ENCODE results near the gene C10orf90.

C10orf90 gene

DNA sequence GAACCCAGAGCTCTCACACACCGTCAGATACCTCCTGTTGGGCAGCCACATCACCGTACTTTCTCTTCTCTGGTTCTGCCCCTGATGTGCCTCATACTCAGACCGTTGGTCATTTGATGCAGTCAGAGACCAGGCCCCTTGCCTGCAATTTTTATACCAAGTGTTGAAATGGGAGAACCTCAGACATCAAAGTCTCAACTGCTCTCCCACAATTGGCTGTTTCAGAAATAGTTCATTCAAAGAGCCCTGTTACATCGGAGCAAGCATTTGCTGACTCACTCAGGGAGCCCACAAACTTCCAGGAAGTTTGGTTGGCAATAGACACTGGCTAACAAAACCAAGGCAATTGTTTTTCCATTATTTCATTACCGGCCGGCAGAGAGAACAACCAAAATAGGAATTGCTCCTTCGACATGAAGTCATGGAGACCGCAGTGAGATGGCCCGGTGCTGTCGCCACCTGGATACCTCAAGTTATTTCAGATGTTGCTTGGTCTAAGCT lies 248.7 kb downstream of the C10orf90 start:
- DNase-seq, result peak; percentile 30

DNA sequence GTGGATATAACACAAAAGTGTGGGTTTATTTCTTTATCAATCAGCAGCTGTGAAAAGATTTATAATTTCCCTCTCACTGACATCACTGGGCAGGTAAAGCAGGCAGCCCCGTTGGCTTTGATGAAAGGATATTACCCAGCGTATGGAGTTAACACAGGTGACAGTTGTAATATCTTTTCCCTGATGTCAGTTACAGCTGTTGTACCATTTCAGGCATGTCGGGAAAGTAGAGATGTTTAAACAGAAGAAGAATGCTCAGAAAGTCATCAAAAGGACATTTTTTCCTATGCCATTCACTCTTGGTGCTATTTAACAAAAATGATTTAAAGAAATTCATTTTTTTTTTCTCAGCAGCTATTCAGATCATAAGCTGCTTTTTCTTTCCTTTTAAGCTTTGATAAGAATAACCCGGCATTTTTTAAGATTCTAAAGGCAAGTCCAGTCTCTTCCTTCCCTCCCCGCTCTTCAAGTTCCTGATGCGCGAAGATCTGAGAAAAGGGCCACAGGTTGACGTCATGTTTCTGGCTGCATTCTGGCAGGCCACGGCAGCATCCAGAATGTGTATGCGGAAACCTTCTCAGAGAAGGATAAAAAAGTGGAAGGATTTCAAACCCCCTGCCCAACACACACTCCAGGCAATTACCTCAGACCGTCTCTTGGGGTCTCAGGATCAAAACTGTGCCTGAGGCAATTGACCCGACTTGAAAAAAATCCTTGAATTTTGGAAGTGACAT lies 249.8 kb downstream of the C10orf90 start:
- DNase-seq, result no peak

DNA sequence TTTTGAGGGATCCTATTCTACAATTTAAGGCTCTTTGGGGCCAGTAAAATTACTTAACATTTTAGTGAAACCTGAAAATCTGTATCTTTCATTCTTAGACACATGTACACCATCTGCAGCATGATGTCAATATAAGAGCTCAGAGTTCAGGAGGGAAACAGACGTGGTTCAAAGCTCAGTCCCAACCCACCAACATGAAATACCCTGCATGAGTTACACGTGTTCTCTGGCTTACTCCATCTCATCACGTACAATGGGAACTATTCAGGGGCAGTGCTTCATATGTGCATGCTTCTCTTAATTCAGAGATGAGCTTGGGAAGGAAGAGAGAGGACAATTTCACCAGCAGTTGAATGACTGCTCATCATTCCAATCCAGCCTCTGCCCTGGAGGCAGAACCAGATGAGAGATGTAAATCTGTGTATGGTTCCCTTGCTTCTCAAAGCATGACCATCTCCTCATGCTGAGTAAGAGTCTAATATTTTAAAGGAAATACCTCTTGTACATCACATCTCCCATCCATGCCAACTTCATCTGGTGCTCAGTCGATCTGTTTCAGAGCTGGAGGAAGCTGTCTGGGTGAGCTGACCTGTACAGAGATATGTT lies 253.2 kb downstream of the C10orf90 start:
- DNase-seq, result no peak

DNA sequence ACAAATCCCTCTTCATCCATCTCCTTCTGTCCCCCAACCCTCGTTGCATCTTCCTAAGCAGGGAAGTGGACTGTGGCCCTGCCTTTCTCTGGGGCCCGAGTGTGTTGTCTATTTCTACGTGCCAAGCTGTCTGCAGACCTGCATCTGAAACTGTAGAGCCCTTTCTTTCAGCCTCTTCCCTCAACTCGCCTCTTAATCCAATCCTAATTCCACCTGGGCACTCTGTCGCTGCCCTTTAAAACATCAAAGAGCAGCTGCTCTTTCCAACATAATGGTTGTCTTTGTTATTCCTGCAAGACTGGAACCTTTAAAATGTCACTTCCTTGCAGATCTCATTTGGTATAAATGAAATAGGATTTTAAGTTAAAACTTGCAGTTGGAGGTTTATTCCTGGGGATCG lies 260.7 kb downstream of the C10orf90 start:
- no peak for DNase-seq

DNA sequence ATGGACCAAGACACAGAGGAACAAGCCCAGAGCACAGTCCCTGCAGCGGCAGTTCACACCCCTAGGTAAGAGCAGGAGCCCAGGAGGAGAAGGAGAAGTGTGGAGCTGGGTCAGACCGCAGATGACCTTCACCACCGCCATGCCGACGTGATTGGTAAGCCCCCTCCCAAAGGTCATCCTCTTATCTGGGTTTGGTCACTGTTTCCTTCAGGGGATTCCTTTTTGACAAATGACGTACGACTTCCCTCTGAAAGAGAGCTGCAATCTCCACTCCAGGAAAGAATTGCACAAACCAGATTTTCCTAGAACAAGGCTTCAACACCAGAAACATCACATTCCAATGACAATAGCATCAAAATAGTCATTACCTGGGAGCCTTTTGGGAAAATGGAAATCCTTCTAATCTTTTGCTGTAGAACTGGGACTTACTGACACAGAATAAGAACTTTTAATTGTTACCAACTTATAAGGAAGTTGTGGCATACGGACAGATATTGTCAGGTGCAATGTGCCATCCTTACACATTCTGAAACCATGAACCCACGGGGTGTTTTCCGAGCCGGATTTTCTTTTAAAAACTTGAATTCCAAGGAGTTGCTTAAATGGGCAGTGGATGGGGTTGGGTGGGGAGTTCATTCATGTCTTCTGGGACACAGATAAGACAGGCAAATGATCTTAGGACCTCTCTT lies 261.4 kb downstream of the C10orf90 start:
- DNase-seq, result no peak

DNA sequence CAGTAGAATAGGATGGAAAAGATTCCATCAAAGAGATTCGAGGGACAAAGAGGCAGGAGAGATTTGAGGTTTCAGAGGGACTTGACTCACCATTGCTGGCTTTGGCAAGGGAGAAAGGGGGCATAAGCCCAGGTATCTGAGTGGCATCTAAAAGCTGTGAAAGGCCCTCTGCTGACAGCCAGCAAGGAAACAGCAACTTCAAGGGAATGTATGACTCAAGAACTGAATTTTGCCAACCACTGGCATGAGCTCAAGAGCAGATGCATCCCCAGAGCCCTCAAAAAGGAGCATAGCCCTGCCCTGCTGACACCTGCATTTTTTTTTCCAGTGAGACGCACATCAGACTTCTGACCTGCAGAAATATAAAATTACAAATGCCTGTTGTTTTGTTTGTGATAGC lies 262.7 kb downstream of the C10orf90 start:
- DNase-seq, result no peak

DNA sequence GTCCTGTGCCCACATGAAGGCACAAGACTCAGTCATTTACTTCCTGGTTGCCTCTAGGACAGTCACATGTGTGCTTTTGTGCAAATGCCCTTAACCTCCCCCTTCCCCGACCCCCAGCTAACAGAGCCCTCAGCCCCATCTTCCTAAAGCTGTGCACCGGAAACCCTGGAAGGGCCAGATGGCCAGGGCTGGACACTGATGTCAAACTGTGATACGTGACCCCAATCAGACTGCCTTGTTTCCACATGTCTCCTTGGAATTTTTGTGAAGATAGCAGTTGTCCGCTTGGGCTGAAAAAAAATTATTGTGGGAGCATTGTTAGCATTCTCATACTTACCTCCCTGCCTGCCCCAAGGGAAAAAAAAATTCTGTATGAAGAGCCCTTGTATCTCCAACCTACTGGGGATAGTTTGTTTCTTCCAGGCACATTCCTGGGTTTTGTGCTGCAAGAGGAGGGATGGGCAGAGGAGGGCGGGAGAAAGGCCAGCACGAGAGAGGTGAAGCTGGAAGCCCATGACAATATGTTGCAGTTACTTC lies 265.2 kb downstream of the C10orf90 start:
- no peak for DNase-seq

DNA sequence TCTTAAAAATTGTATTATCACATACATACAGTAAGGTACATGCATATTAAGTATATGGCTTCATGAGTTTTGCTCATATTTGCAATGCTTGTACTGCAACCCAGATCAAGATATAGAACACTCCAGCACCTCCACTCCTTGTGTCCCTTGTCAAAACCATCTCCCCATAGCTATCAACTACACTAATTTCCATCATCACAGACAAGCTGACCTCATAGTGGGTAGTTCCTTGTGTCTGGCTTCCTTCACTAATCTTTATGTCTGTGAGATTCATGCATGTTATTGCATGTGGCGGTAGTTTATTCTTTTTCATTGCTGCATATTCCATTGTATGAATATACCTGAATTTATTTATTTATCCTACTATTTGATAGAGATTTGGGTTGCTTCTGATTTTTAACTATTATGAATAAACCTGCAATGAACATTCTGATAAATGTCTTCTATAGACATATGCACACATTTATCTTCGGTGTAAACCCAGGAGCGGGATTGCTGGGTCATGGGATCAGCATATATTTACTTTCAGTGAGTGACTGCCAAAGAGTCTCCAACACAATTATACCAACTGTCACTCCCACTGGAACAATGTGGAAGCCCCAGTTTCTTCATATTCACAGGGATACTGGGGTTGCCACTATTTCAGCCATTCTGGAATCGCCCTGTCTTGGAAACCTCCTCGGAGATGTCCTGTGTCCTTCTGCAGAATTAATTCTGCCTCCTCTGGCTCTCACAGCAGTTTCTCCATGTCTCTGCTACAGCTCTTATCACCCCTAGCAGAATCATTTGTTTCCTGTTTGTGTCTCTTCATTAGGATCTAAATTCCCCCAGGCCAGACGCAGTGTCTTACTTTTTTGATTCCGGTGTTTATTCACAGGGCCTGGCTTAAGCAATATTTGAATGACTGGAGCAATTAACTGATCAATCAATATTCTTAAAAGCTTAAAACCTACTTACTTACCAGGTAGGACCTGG lies 267.5 kb downstream of the C10orf90 start:
- no peak for DNase-seq

DNA sequence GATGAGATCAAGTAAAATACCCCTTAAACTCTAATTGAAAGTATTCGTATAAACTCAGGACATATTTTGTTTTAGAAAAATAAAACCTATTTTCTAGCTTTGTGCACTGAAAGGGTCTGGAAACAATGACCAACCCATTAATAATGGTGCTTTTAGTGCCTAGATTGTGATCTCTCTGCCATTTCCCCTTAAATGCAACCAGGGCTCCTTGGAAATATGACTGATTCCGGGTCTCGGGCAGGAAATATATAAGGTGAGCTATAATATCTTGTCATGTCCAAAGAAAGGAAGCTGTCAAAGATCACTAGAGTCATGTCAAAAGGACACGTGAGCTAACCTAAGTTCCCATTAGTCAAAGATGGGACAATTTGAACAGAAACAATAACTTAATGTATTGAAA lies 269.9 kb downstream of the C10orf90 start:
- DNase-seq, result no peak

DNA sequence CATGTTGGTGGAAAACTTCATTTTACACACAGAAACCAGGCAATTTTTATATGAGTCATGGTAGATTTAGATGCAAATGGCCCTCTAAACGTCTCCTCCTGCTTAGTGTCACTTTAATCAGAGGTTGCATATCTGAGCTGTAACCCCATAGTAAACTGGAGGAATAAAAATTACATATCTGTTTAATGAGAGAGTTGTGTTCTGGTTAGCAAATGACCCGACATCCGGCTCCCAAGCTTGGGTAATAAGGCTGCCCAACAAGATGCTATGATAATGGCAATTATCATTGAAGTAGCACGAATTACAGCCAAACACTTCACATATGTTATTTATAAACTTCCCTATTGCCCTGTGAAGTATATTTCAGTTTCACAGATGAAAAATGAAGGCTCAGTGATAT lies 271.6 kb downstream of the C10orf90 start:
- no peak for DNase-seq

DNA sequence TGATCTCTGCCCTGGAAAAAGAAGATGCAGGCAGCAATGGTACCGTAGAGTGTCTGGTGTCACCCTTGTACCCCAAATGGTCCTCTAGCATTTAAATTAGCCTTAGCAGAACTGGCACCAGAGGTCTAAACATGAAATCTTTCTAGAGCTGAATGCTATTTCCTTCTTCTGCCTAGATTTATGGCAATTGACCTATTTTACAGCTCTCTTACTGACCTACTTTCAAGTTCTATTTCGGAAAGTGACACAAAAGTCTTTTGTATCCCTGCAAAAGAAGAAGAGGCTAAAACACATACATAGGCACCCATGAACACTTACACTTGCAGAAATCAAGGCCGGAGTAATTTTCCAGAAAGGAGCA lies 272.1 kb downstream of the C10orf90 start:
- DNase-seq, result no peak

DNA sequence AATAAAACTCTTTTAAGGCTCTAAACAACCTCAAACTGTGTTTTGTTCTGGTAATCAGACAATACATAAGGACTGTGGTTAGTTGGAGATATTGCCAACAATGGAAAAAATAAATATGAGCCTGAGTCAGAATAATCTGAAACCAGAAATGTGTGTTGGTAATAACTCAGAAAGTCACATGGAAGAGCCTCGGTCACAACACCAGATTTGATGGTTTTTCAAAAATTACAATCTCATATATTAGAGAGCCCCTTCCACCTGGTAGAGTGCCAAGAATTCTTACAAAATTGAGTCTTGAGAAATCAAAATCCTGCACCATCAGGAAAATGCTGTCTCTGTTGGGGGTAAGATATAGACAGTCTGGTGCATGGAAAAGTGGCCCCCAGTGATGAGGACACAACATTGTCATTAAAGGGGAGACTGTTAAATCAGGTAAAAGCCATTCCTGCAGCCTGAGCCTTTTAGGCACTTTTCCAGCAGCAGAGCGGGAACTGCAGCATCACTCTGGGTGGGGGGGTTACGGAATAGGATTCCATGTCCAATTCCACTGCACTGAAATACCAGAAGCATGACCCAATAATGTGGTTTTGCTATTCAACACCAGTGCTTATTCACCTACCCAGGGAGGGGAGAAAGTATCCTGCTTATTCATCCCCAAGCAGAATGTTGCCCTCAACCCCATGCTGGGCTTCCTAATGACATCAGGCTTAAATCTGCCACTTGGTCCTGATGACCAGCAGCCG lies 272.7 kb downstream of the C10orf90 start:
- DNase-seq, result no peak

DNA sequence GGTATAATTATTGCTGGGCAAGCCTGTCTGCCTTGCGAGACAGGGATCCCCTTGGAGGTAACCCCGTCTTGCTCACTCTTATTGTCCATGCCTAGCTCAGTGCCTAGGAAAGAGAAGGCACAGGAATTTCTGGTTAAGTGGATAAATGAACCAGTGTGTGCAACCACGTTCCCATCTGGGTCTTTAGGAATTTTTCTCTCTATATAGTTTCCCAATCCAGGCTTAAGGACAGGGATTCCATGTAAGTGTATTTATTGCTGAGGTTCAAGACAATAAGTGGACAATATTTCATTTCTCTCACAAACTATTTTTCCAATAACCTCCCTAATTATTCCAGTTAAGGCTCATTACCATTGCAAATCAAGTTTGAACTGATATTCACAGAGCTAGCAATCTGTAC lies 273.3 kb downstream of the C10orf90 start:
- DNase-seq, result no peak

DNA sequence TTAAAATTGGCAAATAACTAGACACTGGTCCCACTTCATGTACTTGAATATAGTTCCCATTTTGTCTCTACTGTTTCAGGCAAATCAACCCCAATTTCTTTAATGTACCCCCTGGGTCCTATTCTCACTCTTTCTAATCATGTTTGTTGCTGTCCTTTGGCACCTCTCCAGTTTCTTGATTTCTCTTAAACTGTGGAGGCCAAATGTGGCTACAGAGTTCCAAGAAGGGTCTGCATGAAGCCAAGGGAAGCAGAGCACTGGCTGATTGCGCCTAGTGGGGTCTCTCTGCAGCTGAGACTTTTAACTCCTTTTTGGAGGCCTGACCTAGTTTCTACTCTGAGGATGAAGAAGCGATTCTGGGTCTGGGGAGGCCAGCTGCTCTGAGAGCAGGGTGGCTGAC lies 275.5 kb downstream of the C10orf90 start:
- no peak for DNase-seq

DNA sequence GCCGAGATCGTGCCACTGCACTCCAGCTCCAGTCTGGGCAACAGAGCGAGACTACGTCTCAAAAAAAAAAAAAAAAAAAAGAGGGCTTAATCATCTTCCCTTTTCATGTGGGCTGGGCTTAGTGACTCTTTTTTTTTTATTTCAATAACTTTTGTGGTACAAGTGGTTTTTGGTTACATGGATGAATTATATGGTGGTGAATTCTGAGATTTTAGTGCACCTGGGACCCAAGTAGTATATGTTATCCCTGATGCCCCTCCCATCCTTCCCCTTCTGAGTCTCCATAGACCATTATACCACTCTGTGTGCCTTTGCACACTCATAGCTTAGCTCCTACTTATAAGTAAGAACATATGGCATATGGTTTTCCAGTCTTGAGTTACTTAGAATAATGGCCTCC lies 277.4 kb downstream of the C10orf90 start:
- DNase-seq, result no peak

DNA sequence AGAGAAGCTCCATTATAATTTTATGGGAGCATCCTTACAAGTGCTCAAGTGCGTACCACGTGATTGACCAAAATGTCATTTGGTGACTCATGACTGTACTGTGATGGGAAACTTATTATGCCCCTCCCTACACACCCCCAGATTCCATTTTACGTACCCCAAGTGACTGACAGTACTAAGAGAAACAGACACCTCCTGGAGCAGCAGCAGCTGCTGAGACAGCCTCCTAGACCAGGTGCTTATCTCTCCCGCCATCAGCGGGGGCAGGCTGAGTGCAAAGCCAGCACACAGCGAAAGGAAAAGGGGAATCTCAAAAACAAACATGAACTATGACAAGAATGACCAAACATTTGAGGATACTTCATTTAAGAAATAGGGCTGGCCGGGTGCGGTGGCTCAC lies 278.0 kb downstream of the C10orf90 start:
- no peak for DNase-seq

DNA sequence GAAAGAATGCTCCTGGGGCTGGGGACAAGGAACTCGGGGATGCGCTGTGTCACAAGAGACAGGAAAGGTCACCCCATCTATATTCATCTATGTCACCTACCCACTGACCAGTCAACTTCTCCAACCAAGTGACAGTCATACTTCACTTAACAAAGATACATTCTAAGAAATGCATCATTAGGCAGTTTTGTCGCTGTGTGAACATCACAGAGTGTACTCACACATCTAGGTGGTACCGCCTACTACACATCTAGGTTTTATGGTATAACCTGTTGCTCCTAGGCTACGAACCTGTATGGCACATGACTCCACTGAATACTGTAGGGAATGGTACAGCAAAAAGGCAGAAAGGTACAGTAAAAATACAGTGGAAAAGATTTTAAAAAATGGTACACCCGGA lies 278.4 kb downstream of the C10orf90 start:
- DNase-seq, result no peak

DNA sequence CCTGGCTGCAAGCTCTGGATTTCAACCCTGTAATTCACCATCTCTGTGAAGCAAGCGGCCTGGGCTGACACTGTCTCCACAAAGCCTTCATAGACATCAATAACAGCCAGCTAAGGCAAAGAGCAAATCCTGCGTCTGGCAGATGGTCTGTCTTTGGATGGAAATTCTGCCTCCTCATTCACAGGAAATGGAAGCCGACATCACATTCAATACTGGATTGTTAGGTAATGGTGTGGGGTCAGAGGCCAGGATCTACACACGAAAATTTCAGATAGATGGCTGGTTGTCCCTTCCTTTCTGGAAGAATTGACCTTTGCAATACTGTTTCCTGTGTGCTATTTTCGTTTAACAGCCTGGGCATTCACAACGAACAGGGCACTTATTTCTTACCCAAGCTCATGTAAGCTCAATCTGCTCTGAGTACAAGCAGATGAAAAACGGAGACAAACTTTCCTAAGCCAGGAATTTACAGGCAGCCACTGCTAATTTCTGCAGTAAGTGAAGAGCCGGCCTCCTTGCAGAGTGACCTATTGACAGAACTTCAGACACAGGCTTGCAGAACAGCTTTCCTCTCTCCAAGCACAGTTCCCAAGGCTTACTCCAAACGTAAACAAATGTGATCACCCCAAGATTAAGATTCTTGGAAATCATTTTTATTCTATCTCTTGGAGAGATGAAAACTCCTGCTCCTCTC lies 279.2 kb downstream of the C10orf90 start:
- peak; percentile 35 for DNase-seq

DNA sequence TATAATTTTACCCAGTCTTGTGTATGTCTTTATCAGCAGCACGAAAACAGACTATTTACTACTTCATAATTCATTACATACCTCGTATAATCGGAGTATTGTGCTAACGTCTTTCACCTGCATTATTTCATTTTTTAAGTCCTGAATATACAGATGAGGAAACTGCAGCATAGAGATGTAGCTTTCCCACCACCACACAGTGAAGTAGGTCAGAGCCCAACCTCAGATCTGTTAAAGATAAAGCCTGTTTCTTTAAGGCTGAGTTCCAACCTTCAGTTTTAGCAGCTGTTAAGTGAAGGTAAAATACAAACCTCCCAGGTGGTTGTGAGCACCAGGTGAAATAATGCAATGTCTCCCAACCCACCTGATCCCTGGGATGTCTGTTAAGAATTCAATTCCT lies 280.2 kb downstream of the C10orf90 start:
- DNase-seq, result no peak

DNA sequence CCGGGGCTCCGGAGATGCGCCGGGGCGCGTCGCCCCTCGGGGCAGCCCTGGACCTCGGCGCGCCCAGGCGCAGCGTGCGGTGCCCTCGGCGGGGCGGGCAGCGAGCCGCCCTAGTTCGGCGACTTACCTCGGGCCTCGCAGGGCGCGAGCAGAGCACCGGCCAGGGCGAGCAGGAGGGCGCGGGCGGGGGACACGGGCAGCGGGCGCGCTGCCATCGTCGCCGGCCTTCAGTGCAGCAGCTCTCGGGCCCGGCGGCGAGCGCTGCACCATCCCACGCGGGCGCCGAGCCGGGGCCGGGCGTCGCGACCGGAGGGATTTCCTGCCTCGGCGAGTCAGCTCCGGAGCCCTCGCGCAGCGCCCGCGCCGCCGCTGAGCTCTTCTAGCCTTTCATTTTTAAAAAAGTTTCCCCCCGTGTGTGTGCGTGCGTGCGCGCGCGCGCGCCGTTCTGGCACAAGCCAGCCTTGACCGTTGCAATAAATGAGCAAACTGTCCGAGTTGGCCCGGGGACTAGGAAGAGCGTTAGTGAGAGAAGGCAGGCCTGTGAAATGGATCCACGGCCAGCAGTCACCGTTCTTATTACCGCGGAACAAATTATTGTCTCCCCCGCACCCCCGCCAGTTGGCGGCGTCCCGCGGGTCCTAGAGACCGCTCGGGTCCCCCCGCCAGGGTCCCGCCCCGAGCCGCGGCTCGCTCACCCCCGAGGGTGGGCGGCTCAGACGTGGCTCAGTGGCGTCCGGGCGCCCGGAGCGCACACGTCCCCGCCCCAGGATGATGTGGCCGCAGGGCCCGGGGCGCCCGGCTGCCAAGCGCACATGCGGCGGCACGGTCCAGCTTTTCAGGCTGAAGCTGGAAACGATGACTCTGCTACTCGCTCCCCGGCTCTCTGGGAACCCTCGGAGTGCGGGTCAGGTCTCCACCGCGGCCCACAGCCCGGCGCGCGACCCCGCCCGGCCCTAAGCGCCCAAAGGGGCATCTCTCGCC lies 282.3 kb downstream of the C10orf90 start, which contains the start of gene ADAM12:
Gene ADAM12 (minus strand): TSS at position 547 of the 981 bp plus-strand sequence. CDS start 332 bp downstream, at position 215.
- peak; percentile 53 for DNase-seq

Data from midbrain (tissue), 1 donor.